ENCODE measurements around the gene ROR2. TPM values are rescaled to one million over a fixed set of nuclear protein-coding genes. Genes with fewer than 3 reads are reported as not detected.
"Not testable (repeated sequence)": the region's sequence is repeated elsewhere in the genome, so short reads cannot be mapped to it uniquely, and the experiment has no call there.

The ROR2 gene
- total and polyA plus RNA-seq, 4 donors = 2.7 to 32.3 (median 9.2) TPM

DNA sequence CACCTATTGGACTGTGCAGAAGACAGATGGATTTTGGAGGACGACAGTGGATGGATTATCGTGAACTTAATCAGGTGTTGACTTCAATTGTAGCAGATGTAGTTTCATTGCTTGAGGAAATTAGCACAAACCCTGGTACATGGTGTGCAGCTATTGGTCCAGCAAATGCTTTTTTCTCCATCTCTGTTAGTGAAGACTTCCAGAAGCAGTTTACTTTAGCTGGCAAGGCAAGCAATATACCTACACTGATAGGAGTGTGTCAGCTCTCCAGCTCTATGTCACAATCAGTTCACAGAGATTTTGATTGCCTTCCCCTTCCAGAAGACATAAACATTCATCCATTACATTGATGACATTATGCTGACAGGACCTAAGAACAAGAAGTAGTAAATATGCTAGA, 35.7 kb upstream of the ROR2 start:
- Histone ChIP-seq H3K27ac (ENCODE audit: low read depth in 1 of 2, low read length in 1 of 2) (no peak overlapping the region), H3K9ac (ENCODE audit: insufficient read depth in 1 of 2, low read length in 2 of 2) (no peak overlapping the region), H3K4me1 (ENCODE audit: control insufficient read depth in 5 of 5, insufficient read depth in 5 of 5, low read length in 5 of 5) (no peaks in the 10 kb centered on the region), H3K27me3 (ENCODE audit: control insufficient read depth in 3 of 3, insufficient read depth in 3 of 3, low read length in 2 of 3) (no peaks in the 10 kb centered on the region), H3K4me3 (no peak overlapping the region), H3K9me3 (ENCODE audit: control insufficient read depth in 4 of 4, insufficient read depth in 3 of 4, low read length in 3 of 4) (peaks cover 0 to 3% (median 0%) of the 10 kb centered on the region in 4 donors), H3K36me3 (ENCODE audit: control insufficient read depth in 4 of 4, insufficient read depth in 4 of 4, low read length in 4 of 4) (no peaks in the 10 kb centered on the region)
- 90 to 92% methylated on average over 2 of the region's 2 CpGs for WGBS, 2 donors
- ATAC-seq (ENCODE audit: insufficient read depth, low FRiP score) (no peak), DNase-seq (no peak)
- no peak for TF ChIP-seq CTCF (IDR thresholded peaks at IDR 0.05; ENCODE audit: control extremely low read depth, extremely low read depth)

DNA sequence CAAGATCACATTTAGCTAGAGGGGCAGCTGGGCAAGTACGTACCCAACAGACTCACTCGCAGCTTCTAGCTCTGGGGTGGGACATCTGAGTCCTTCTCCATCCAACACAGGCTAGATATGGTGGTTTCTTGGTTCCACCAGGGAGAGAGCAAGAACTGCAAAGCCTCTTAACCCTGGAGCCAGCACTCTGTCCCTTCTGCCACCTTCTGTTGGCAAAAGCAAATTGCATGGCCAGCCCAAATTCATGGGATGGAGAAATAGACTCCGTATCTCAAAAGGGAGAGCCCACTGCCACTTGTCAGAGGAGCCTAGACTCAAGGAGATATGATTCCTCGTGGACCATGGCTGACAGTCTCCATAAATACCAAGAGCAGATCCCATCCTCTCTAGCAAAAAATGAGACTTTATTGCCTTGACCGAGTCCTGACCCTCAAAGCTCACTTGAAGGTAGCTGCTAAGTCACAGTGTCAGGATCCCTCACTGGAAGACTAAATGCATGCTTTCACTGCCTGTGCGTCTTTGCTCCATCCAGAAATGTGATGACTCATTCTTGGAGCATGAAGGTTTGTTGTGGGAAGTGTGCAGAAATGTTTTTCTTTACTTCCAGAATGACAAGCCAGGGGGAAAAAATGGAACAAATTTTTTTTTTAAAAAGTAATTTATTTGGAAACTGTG, 28.8 kb upstream of the ROR2 start:
- no peak for TF ChIP-seq CTCF (IDR thresholded peaks at IDR 0.05; ENCODE audit: control extremely low read depth, extremely low read depth)
- whole genome bisulfite sequencing, 2 donors = 58 to 67% methylated on average over 6 of the region's 6 CpGs
- Histone ChIP-seq H3K9ac (ENCODE audit: insufficient read depth in 1 of 2, low read length in 2 of 2) (no peak overlapping the region), H3K9me3 (ENCODE audit: control insufficient read depth in 4 of 4, insufficient read depth in 3 of 4, low read length in 3 of 4) (peaks cover 0 to 5% (median 0%) of the 10 kb centered on the region in 4 donors), H3K36me3 (ENCODE audit: control insufficient read depth in 4 of 4, insufficient read depth in 4 of 4, low read length in 4 of 4) (no peaks in the 10 kb centered on the region), H3K27me3 (ENCODE audit: control insufficient read depth in 3 of 3, insufficient read depth in 3 of 3, low read length in 2 of 3) (no peaks in the 10 kb centered on the region), H3K27ac (ENCODE audit: low read depth in 1 of 2, low read length in 1 of 2) (no peak overlapping the region), H3K4me3 (no peak overlapping the region), H3K4me1 (ENCODE audit: control insufficient read depth in 5 of 5, insufficient read depth in 5 of 5, low read length in 5 of 5) (no peaks in the 10 kb centered on the region)
- DNase-seq (peak; percentile 15 to 41 (median 31)), ATAC-seq (ENCODE audit: insufficient read depth, low FRiP score) (no peak)

- not testable (repeated sequence) for H3K27ac ChIP-seq (ENCODE audit: low read depth in 1 of 2, low read length in 1 of 2); H3K9ac ChIP-seq (ENCODE audit: insufficient read depth in 1 of 2, low read length in 2 of 2)
- 94 to 100% methylated on average over 2 of the region's 2 CpGs for WGBS, 2 donors
Measured at GRCh38 chr9:91975254-91975653, 25.2 kb upstream of the ROR2 start.

GRCh38 chr9:91972711-91973110, 22.7 kb upstream of the ROR2 start:
- WGBS, 2 donors = 57 to 77% methylated on average over 2 of the region's 2 CpGs
- DNase-seq (no peak), ATAC-seq (ENCODE audit: insufficient read depth, low FRiP score) (no peak)
- Histone ChIP-seq H3K9ac (ENCODE audit: insufficient read depth in 1 of 2, low read length in 2 of 2) (no peak overlapping the region), H3K27me3 (ENCODE audit: control insufficient read depth in 3 of 3, insufficient read depth in 3 of 3, low read length in 2 of 3) (no peaks in the 10 kb centered on the region), H3K4me3 (no peak overlapping the region), H3K4me1 (ENCODE audit: control insufficient read depth in 5 of 5, insufficient read depth in 5 of 5, low read length in 5 of 5) (no peaks in the 10 kb centered on the region), H3K9me3 (ENCODE audit: control insufficient read depth in 4 of 4, insufficient read depth in 3 of 4, low read length in 3 of 4) (no peaks in the 10 kb centered on the region), H3K36me3 (ENCODE audit: control insufficient read depth in 4 of 4, insufficient read depth in 4 of 4, low read length in 4 of 4) (no peaks in the 10 kb centered on the region), H3K27ac (ENCODE audit: low read depth in 1 of 2, low read length in 1 of 2) (no peak overlapping the region)
- TF ChIP-seq CTCF (IDR thresholded peaks at IDR 0.05; ENCODE audit: control extremely low read depth, extremely low read depth) = no peak

More at GRCh38 chr9:91975254-91975653, 25.2 kb upstream of the ROR2 start:
- not testable (repeated sequence) for H3K4me1 ChIP-seq (ENCODE audit: control insufficient read depth in 5 of 5, insufficient read depth in 5 of 5, low read length in 5 of 5); H3K9me3 ChIP-seq (ENCODE audit: control insufficient read depth in 4 of 4, insufficient read depth in 3 of 4, low read length in 3 of 4); H3K36me3 ChIP-seq (ENCODE audit: control insufficient read depth in 4 of 4, insufficient read depth in 4 of 4, low read length in 4 of 4); DNase-seq; ATAC-seq (ENCODE audit: insufficient read depth, low FRiP score); H3K4me3 ChIP-seq; H3K27me3 ChIP-seq (ENCODE audit: control insufficient read depth in 3 of 3, insufficient read depth in 3 of 3, low read length in 2 of 3)

Measured in lung (tissue), 12 donors.